ENCODE results near the gene HASPIN. TPM values are rescaled to one million over a fixed set of nuclear protein-coding genes. Genes with fewer than 3 reads are reported as not detected.

The HASPIN gene
- total and polyA plus RNA-seq, 2 of the 13 experiments (the other 11 are each of a cell fraction or from before 2014, with no cell fraction given), result 2.7 to 8.1 TPM

GRCh38 chr17:3732210-3732621 lies 8.5 kb downstream of the HASPIN start (continued):
- TF ChIP-seq ZNF687 (CRISPR knock-in tag; IDR thresholded peaks at IDR 0.05), result 0 out of 2 replicates have a peak, but pooled peaks have one; percentile 16
- TF ChIP-seq ZFX (CRISPR knock-in tag; IDR thresholded peaks at IDR 0.05; ENCODE audit: low read depth), result 0 out of 2 replicates have a peak, but pooled peaks have one; percentile 8
- 0 out of 2 replicates have a peak, but pooled peaks have one; percentile 37 for TF ChIP-seq ZNF430 (CRISPR knock-in tag; IDR thresholded peaks at IDR 0.05)
- no peak for TF ChIP-seq ZNF577 (CRISPR knock-in tag; IDR thresholded peaks at IDR 0.05; ENCODE audit: borderline replicate concordance, low read depth)
- 0 out of 2 replicates have a peak, but pooled peaks have one; percentile 63 for TF ChIP-seq ZFAT (CRISPR knock-in tag; conservative IDR thresholded peaks at IDR 0.05)
- TF ChIP-seq ZNF18 (CRISPR knock-in tag; IDR thresholded peaks at IDR 0.05; ENCODE audit: insufficient replicate concordance), result peak; percentile 41
- no peak for TF ChIP-seq ZNF710 (CRISPR knock-in tag; IDR thresholded peaks at IDR 0.05; ENCODE audit: borderline replicate concordance)
- TF ChIP-seq ZBTB37 (CRISPR knock-in tag; IDR thresholded peaks at IDR 0.05), result no peak
- 0 out of 2 replicates have a peak, but pooled peaks have one; percentile 29 for TF ChIP-seq ZNF598 (CRISPR knock-in tag; IDR thresholded peaks at IDR 0.05; ENCODE audit: borderline replicate concordance)
- TF ChIP-seq ZNF512B (CRISPR knock-in tag; IDR thresholded peaks at IDR 0.05; ENCODE audit: borderline replicate concordance), result no peak
- TF ChIP-seq CTCF (CRISPR knock-in tag; IDR thresholded peaks at IDR 0.05), result peak; percentile 78
- TF ChIP-seq STAG1 (CRISPR knock-in tag; IDR thresholded peaks at IDR 0.05), result peak; percentile 49
- TF ChIP-seq MEIS1 (CRISPR knock-in tag; IDR thresholded peaks at IDR 0.05; ENCODE audit: borderline replicate concordance), result no peak

Data from HepG2 (cell line).